T-cell (primary cell): ENCODE measurements around the gene DPP10. TPM values are rescaled to one million over a fixed set of nuclear protein-coding genes. Genes with fewer than 3 reads are reported as not detected.

Experiments used
- ATAC-seq, 4 experiments: fragments of 200-7000 bp in 3 of 4; fragments of 150-1000 bp in 1 of 4; cut with Tn5 transposase; replicated peaks in 1 of 4; 1 replicate in 3 of 4; 2 replicates in 1 of 4; pipeline ENCODE4 v1.10.0; 2021; ENCODE audit warnings: moderate library complexity in 3 of 4, mild to moderate bottlenecking in 2 of 4, moderate number of reproducible peaks in 1 of 4
- CTCF ChIA-PET, 2 donors: fragments of 300-600 bp; sonication (Branson Sonifier 250); formaldehyde crosslinking; loops; one replicate each; lab custom pipeline; 2022; ENCODE audit warnings: antibody characterized with exemption in 2 of 2; lab: Charles Lee
- POLR2A ChIA-PET, 2 donors: fragments of 300-600 bp; sonication (Branson Sonifier 250); formaldehyde crosslinking; loops; one replicate each; lab custom pipeline; 2022; ENCODE audit warnings: antibody characterized with exemption in 2 of 2; lab: Charles Lee
- DNase-seq, 35 experiments: peaks; one replicate each; pipeline versions ENCODE4 v3.0.0 to v3.0.0-alpha.2; 2013 to 2023
- H3K27ac ChIP-seq: one replicate; pipeline ENCODE4 v1.5.1; 2013; ENCODE audit warnings: low read length
- H3K27me3 ChIP-seq, 2 experiments: replicated peaks in 1 of 2; 1 replicate in 1 of 2; 2 replicates in 1 of 2; pipeline versions ENCODE4 v1.6.1 to v1.7.0; 2013; ENCODE audit warnings: low read length in 1 of 2, mixed read lengths in 1 of 2; ENCODE audit not compliant: control insufficient read depth in 2 of 2, insufficient read depth in 2 of 2; ENCODE audit errors: extremely low read depth in 1 of 2
- H3K36me3 ChIP-seq, 2 donors: 1 replicate in 1 of 2; 2 replicates in 1 of 2; pipeline versions ENCODE4 v1.6.1 to v1.7.0; 2013; ENCODE audit warnings: low read length in 1 of 2; ENCODE audit not compliant: control insufficient read depth in 2 of 2, insufficient read depth in 1 of 2; ENCODE audit errors: extremely low read depth in 1 of 2
- H3K4me1 ChIP-seq, 2 experiments: 1 replicate in 1 of 2; 2 replicates in 1 of 2; pipeline versions ENCODE4 v1.6.1 to v1.7.0; 2013; ENCODE audit warnings: low read length in 2 of 2, mixed read lengths in 1 of 2; ENCODE audit not compliant: insufficient read depth in 2 of 2, control insufficient read depth in 1 of 2; ENCODE audit errors: extremely low read depth in 1 of 2
- H3K4me3 ChIP-seq, 2 donors: 1 replicate in 1 of 2; 2 replicates in 1 of 2; pipeline versions ENCODE4 v1.5.1 to v1.7.0; 2013; ENCODE audit warnings: mild to moderate bottlenecking in 2 of 2, low read length in 1 of 2, moderate library complexity in 1 of 2; ENCODE audit not compliant: control insufficient read depth in 1 of 2; ENCODE audit errors: extremely low read depth in 1 of 2
- H3K9me3 ChIP-seq: 2 replicates; pipeline ENCODE4 v1.7.0; 2013
- H3K27ac Mint-ChIP-seq, 2 donors: one replicate each; pipeline ENCODE4 v1.8.0; 2020 to 2021; ENCODE audit warnings: mild to moderate bottlenecking in 2 of 2, mixed read lengths in 2 of 2
- H3K27me3 Mint-ChIP-seq, 2 donors: one replicate each; pipeline ENCODE4 v1.8.0; 2021 to 2022; ENCODE audit warnings: mixed read lengths in 2 of 2
- H3K36me3 Mint-ChIP-seq: one replicate; pipeline ENCODE4 v1.8.0; 2021; ENCODE audit warnings: mixed read lengths
- H3K4me1 Mint-ChIP-seq, 3 donors: one replicate each; pipeline ENCODE4 v1.8.0; 2020 to 2022; ENCODE audit warnings: mixed read lengths in 3 of 3, mild to moderate bottlenecking in 1 of 3
- H3K4me3 Mint-ChIP-seq, 3 donors: one replicate each; pipeline ENCODE4 v1.8.0; 2020 to 2022; ENCODE audit warnings: mild to moderate bottlenecking in 3 of 3, mixed read lengths in 3 of 3, moderate library complexity in 3 of 3
- H3K9me3 Mint-ChIP-seq, 3 donors: one replicate each; pipeline ENCODE4 v1.8.0; 2020 to 2022; ENCODE audit warnings: mixed read lengths in 3 of 3
- WGBS: methylation state at CpG from one replicate; pipeline ENCODE4 v1.1.5; 2013; ENCODE audit warnings: missing lambda C conversion rate; ENCODE audit not compliant: insufficient coverage; 5-methylcytosine and 5-hydroxymethylcytosine counted together
- total RNA-seq, 35 experiments: library from RNA in 6 of 35; stranded (reverse) in 6 of 35; fragments of 120-200 nt in 1 of 35; gene quantifications; one replicate each; pipeline versions ENCODE4 v1.2.1 to v1.2.4 and lab custom pipeline; 2013 to 2026

The DPP10 gene
- total RNA-seq, 5 donors from 2014 or later (not counting 1 experiment from before 2014, with no cell fraction given) = not detected

- no peaks in the 10 kb centered on the region for H3K9me3 ChIP-seq
- DNase-seq = no peak
- H3K27me3 ChIP-seq = no peaks in the 10 kb centered on the region
- Mint-ChIP-seq H3K4me1 (no peaks in the 10 kb centered on the region), H3K4me3 (no peak overlapping the region), H3K9me3 (peaks cover 6 to 12% (median 8%) of the 10 kb centered on the region in 3 donors), H3K27ac (no peak overlapping the region), H3K27me3 (no peaks in the 10 kb centered on the region), H3K36me3 (no peaks in the 10 kb centered on the region)
- WGBS = no CpG with 5 or more reads among the region's 4 CpGs
- H3K4me1 ChIP-seq = no peaks in the 10 kb centered on the region
- H3K4me3 ChIP-seq = no peak overlapping the region
- H3K36me3 ChIP-seq = no peaks in the 10 kb centered on the region
- CTCF ChIA-PET = no interaction called here
- H3K27ac ChIP-seq = no peak overlapping the region
- POLR2A ChIA-PET = no interaction called here
- no peak for ATAC-seq
These were observed 652.0 kb downstream of the DPP10 start for GRCh38 chr2:115094441-115094840.

- Mint-ChIP-seq H3K4me1 (no peaks in the 10 kb centered on the region), H3K36me3 (no peaks in the 10 kb centered on the region), H3K4me3 (no peak overlapping the region), H3K27me3 (no peaks in the 10 kb centered on the region), H3K27ac (no peak overlapping the region), H3K9me3 (peaks cover 7 to 10% (median 10%) of the 10 kb centered on the region in 3 donors)
- Histone ChIP-seq H3K27me3 (no peaks in the 10 kb centered on the region), H3K9me3 (no peaks in the 10 kb centered on the region), H3K4me1 (no peaks in the 10 kb centered on the region), H3K4me3 (no peak overlapping the region), H3K27ac (no peak overlapping the region), H3K36me3 (no peaks in the 10 kb centered on the region)
- ChIA-PET CTCF (no interaction called here), POLR2A (no interaction called here)
- DNase-seq = no peak
- no peak for ATAC-seq
These were observed 663.5 kb downstream of the DPP10 start for GRCh38 chr2:115105966-115106365.

GRCh38 chr2:115115135-115115534 is 672.7 kb downstream of the DPP10 start:
- ChIA-PET CTCF (no interaction called here), POLR2A (no interaction called here)
- WGBS = no CpG with 5 or more reads among the region's 2 CpGs
- H3K36me3 Mint-ChIP-seq = no peaks in the 10 kb centered on the region
- Histone ChIP-seq H3K27ac (no peak overlapping the region), H3K9me3 (no peaks in the 10 kb centered on the region), H3K36me3 (no peaks in the 10 kb centered on the region), H3K4me3 (no peak overlapping the region), H3K4me1 (no peaks in the 10 kb centered on the region), H3K27me3 (no peaks in the 10 kb centered on the region)
- DNase-seq (no peak), ATAC-seq (no peak)
- no peaks in the 10 kb centered on the region for H3K4me1 Mint-ChIP-seq
- no peak overlapping the region for H3K27ac Mint-ChIP-seq
- H3K4me3 Mint-ChIP-seq = no peak overlapping the region
- H3K9me3 Mint-ChIP-seq = peaks cover 4 to 10% (median 8%) of the 10 kb centered on the region in 3 donors
- no peaks in the 10 kb centered on the region for H3K27me3 Mint-ChIP-seq

DNA sequence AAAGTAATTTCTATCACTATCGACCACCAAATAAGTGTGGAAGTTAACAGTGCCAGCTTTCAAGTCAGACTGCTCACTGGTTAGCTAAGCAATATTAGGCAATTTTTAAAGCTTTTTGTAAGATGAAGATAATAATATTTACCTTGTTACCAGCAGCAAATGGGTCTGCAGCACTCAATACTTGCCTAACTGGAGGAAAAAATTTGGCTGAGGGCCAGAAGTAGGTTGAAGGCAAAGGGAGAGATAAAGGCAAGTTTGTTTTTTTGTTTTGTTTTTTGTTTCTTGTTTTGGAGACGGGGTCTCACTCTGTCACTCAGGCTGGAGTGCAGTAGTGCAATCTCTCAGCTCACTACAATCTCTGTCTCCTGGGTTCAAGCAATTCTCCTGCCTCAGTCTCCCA is 675.9 kb downstream of the DPP10 start:
- no peaks in the 10 kb centered on the region for H3K27me3 ChIP-seq
- ChIA-PET CTCF (no interaction called here), POLR2A (no interaction called here)
- DNase-seq (no peak), ATAC-seq (no peak)
- no peaks in the 10 kb centered on the region for H3K4me1 Mint-ChIP-seq
- WGBS = no CpG with 5 or more reads among the region's 2 CpGs
- H3K36me3 Mint-ChIP-seq = no peaks in the 10 kb centered on the region
- H3K4me1 ChIP-seq = no peaks in the 10 kb centered on the region
- H3K9me3 ChIP-seq = no peaks in the 10 kb centered on the region
- no peak overlapping the region for H3K4me3 Mint-ChIP-seq
- no peaks in the 10 kb centered on the region for H3K27me3 Mint-ChIP-seq
- peaks cover 7 to 8% (median 8%) of the 10 kb centered on the region in 3 donors for H3K9me3 Mint-ChIP-seq
- H3K27ac ChIP-seq = no peak overlapping the region
- no peak overlapping the region for H3K27ac Mint-ChIP-seq
- no peaks in the 10 kb centered on the region for H3K36me3 ChIP-seq
- H3K4me3 ChIP-seq = no peak overlapping the region

GRCh38 chr2:115119086-115119485 is 676.6 kb downstream of the DPP10 start:
- no peaks in the 10 kb centered on the region for H3K4me1 ChIP-seq
- H3K36me3 ChIP-seq = no peaks in the 10 kb centered on the region
- no peaks in the 10 kb centered on the region for H3K27me3 ChIP-seq
- no peaks in the 10 kb centered on the region for H3K4me1 Mint-ChIP-seq
- no peaks in the 10 kb centered on the region for H3K36me3 Mint-ChIP-seq
- no CpG with 5 or more reads among the region's 1 CpG for WGBS
- no peak overlapping the region for H3K4me3 Mint-ChIP-seq
- no peak for ATAC-seq
- no peak for DNase-seq
- no peak overlapping the region for H3K27ac ChIP-seq
- POLR2A ChIA-PET = no interaction called here
- H3K9me3 ChIP-seq = no peaks in the 10 kb centered on the region
- H3K9me3 Mint-ChIP-seq = peaks cover 8% of the 10 kb centered on the region in 3 donors
- H3K4me3 ChIP-seq = no peak overlapping the region
- no peak overlapping the region for H3K27ac Mint-ChIP-seq
- H3K27me3 Mint-ChIP-seq = no peaks in the 10 kb centered on the region
- CTCF ChIA-PET = no interaction called here

GRCh38 chr2:115122701-115123100 is 680.3 kb downstream of the DPP10 start:
- DNase-seq = no peak
- no peaks in the 10 kb centered on the region for H3K36me3 Mint-ChIP-seq

DNA sequence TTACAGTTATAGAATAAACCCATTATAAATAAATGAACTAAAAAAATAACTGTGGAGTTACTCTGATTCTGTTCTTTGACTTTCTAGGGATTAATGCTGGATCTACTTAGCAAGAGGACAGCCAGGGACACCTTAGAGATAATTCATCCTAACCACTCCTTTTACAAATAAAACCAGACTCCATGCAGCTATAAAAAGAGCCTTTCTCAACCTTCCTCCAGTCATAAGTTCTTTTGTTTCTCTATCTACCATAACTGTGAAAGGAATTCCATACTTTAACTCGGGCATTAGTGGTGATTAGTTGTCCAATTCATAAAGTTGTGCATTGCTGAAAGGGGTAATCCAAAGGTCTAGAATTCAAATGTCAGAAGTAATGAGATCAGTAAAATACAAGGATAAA is 682.4 kb downstream of the DPP10 start:
- Histone ChIP-seq H3K27ac (no peak overlapping the region), H3K36me3 (no peaks in the 10 kb centered on the region), H3K9me3 (no peaks in the 10 kb centered on the region), H3K4me1 (no peaks in the 10 kb centered on the region), H3K4me3 (no peak overlapping the region), H3K27me3 (no peaks in the 10 kb centered on the region)
- ChIA-PET CTCF (no interaction called here), POLR2A (interaction anchor here in 1 of 2 donors (0.7 kb wide), 1 partner anchor 654 kb away, joined by 4 read pairs; no protein-coding TSS in a partner anchor)
- no peaks in the 10 kb centered on the region for H3K4me1 Mint-ChIP-seq
- ATAC-seq (no peak), DNase-seq (no peak)
- no CpG with 5 or more reads among the region's 1 CpG for WGBS
- no peak overlapping the region for H3K4me3 Mint-ChIP-seq
- H3K27me3 Mint-ChIP-seq = no peaks in the 10 kb centered on the region
- no peaks in the 10 kb centered on the region for H3K36me3 Mint-ChIP-seq
- no peak overlapping the region for H3K27ac Mint-ChIP-seq
- peaks cover 4 to 8% (median 7%) of the 10 kb centered on the region in 3 donors for H3K9me3 Mint-ChIP-seq

More at GRCh38 chr2:115122701-115123100, 680.3 kb downstream of the DPP10 start:
- H3K27ac ChIP-seq = no peak overlapping the region
- no peak for ATAC-seq
- ChIA-PET CTCF (no interaction called here), POLR2A (no interaction called here)
- H3K27me3 Mint-ChIP-seq = no peaks in the 10 kb centered on the region
- H3K4me3 ChIP-seq = no peak overlapping the region
- H3K4me1 ChIP-seq = no peaks in the 10 kb centered on the region
- H3K27ac Mint-ChIP-seq = no peak overlapping the region
- no peaks in the 10 kb centered on the region for H3K36me3 ChIP-seq
- H3K9me3 Mint-ChIP-seq = peaks cover 6 to 13% (median 9%) of the 10 kb centered on the region in 3 donors
- no peak overlapping the region for H3K4me3 Mint-ChIP-seq
- WGBS = no CpG with 5 or more reads among the region's 2 CpGs
- no peaks in the 10 kb centered on the region for H3K9me3 ChIP-seq
- no peaks in the 10 kb centered on the region for H3K4me1 Mint-ChIP-seq
- no peaks in the 10 kb centered on the region for H3K27me3 ChIP-seq
